ENCODE results near the gene BPGM.

Gene BPGM

DNA sequence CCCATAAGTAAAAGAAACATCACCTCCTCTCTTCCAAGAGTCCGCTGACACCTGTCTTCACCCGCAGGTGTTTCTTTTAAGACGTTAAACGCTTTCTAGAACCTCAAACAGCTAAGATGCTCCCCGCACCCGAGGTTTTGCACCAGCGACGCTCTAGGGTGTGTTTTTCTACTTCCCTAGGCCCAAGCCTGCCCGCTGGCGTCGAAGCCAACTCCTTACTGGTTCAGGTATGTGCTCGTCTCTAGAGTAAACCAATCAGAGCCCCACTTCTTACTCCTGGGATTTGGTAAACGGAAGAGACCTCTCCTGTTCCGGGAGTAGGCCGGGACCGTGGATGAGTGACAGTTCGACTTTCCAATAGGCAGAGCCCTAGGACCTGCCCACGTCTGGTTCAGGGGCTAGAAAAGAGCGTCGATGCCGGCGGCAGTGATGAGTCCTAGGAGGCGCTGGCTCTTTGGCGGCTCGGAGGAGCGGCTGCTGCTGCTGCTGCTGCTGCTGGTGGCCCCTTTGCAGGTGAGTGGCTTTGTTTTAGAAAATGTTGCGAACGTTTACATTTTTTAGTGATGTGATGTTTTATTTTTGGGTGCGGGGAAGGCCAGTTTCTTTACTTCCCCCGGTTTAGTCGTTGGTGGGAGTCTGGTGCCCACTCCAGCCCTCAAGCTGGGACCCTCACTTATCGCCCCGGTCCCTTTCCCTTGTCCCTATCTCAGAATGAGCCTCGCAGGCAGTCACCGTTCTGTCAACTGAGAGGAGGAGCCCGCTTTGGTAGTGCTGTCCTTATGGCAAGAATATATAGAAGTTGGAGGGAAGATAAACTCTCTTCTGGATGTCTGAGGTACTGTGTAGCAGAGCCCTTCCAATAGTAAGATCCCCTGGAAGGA, at the start of gene BPGM (continued):
- peak; percentile 83 for TF ChIP-seq ZBTB20 (tag by site-specific recombination; IDR thresholded peaks at IDR 0.05)
- peak; percentile 52; the same call in 1 of the 2 replicates for TF ChIP-seq ZNF391 (tag by site-specific recombination; IDR thresholded peaks at IDR 0.05; ENCODE audit: borderline replicate concordance, low read depth)
- TF ChIP-seq ZNF335 (tag by site-specific recombination; conservative IDR thresholded peaks at IDR 0.05): peak; percentile 71
- TF ChIP-seq, protein P1, sequence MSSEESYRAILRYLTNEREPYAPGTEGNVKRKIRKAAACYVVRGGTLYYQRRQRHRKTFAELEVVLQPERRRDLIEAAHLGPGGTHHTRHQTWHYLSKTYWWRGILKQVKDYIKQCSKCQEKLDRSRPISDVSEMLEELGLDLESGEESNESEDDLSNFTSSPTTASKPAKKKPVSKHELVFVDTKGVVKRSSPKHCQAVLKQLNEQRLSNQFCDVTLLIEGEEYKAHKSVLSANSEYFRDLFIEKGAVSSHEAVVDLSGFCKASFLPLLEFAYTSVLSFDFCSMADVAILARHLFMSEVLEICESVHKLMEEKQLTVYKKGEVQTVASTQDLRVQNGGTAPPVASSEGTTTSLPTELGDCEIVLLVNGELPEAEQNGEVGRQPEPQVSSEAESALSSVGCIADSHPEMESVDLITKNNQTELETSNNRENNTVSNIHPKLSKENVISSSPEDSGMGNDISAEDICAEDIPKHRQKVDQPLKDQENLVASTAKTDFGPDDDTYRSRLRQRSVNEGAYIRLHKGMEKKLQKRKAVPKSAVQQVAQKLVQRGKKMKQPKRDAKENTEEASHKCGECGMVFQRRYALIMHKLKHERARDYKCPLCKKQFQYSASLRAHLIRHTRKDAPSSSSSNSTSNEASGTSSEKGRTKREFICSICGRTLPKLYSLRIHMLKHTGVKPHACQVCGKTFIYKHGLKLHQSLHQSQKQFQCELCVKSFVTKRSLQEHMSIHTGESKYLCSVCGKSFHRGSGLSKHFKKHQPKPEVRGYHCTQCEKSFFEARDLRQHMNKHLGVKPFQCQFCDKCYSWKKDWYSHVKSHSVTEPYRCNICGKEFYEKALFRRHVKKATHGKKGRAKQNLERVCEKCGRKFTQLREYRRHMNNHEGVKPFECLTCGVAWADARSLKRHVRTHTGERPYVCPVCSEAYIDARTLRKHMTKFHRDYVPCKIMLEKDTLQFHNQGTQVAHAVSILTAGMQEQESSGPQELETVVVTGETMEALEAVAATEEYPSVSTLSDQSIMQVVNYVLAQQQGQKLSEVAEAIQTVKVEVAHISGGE (tag by site-specific recombination; conservative IDR thresholded peaks at IDR 0.05; ENCODE audit: low read depth): 0 out of 2 replicates have a peak, but pooled peaks have one; percentile 7
- TF ChIP-seq, protein P2, sequence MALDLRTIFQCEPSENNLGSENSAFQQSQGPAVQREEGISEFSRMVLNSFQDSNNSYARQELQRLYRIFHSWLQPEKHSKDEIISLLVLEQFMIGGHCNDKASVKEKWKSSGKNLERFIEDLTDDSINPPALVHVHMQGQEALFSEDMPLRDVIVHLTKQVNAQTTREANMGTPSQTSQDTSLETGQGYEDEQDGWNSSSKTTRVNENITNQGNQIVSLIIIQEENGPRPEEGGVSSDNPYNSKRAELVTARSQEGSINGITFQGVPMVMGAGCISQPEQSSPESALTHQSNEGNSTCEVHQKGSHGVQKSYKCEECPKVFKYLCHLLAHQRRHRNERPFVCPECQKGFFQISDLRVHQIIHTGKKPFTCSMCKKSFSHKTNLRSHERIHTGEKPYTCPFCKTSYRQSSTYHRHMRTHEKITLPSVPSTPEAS (tag by site-specific recombination; IDR thresholded peaks at IDR 0.05): 0 out of 2 replicates have a peak, but pooled peaks have one; percentile 11
- TF ChIP-seq ZBTB48 (tag by site-specific recombination; IDR thresholded peaks at IDR 0.05): peak; percentile 98
- TF ChIP-seq ZFHX2 (tag by site-specific recombination; conservative IDR thresholded peaks at IDR 0.05): peak; percentile 86
- TF ChIP-seq MEIS1 (CRISPR knock-in tag; IDR thresholded peaks at IDR 0.05; ENCODE audit: borderline replicate concordance): no peak
- TF ChIP-seq, protein P3, sequence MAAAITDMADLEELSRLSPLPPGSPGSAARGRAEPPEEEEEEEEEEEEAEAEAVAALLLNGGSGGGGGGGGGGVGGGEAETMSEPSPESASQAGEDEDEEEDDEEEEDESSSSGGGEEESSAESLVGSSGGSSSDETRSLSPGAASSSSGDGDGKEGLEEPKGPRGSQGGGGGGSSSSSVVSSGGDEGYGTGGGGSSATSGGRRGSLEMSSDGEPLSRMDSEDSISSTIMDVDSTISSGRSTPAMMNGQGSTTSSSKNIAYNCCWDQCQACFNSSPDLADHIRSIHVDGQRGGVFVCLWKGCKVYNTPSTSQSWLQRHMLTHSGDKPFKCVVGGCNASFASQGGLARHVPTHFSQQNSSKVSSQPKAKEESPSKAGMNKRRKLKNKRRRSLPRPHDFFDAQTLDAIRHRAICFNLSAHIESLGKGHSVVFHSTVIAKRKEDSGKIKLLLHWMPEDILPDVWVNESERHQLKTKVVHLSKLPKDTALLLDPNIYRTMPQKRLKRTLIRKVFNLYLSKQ (tag by site-specific recombination; IDR thresholded peaks at IDR 0.05; ENCODE audit: borderline replicate concordance): no peak
- TF ChIP-seq ZNF19 (tag by site-specific recombination; IDR thresholded peaks at IDR 0.05; ENCODE audit: low read depth): no peak
- peak; percentile 22; the same call in 1 of the 2 replicates for TF ChIP-seq KLF10 (tag by site-specific recombination; IDR thresholded peaks at IDR 0.05)
- peak; percentile 49; the same call in 1 of the 2 replicates for TF ChIP-seq EGR2 (tag by site-specific recombination; IDR thresholded peaks at IDR 0.05; ENCODE audit: low read depth)
- no peak for TF ChIP-seq SCRT2 (tag by site-specific recombination; IDR thresholded peaks at IDR 0.05)
- TF ChIP-seq, protein P4, sequence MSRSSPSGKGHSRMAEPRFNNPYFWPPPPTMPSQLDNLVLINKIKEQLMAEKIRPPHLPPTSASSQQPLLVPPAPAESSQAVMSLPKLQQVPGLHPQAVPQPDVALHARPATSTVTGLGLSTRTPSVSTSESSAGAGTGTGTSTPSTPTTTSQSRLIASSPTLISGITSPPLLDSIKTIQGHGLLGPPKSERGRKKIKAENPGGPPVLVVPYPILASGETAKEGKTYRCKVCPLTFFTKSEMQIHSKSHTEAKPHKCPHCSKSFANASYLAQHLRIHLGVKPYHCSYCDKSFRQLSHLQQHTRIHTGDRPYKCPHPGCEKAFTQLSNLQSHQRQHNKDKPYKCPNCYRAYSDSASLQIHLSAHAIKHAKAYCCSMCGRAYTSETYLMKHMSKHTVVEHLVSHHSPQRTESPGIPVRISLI (tag by site-specific recombination; IDR thresholded peaks at IDR 0.05): no peak
- TF ChIP-seq FEZF1 (tag by site-specific recombination; IDR thresholded peaks at IDR 0.05): peak; percentile 83
- TF ChIP-seq ZFP3 (tag by site-specific recombination; IDR thresholded peaks at IDR 0.05; ENCODE audit: low read depth): no peak
- TF ChIP-seq, protein P5, sequence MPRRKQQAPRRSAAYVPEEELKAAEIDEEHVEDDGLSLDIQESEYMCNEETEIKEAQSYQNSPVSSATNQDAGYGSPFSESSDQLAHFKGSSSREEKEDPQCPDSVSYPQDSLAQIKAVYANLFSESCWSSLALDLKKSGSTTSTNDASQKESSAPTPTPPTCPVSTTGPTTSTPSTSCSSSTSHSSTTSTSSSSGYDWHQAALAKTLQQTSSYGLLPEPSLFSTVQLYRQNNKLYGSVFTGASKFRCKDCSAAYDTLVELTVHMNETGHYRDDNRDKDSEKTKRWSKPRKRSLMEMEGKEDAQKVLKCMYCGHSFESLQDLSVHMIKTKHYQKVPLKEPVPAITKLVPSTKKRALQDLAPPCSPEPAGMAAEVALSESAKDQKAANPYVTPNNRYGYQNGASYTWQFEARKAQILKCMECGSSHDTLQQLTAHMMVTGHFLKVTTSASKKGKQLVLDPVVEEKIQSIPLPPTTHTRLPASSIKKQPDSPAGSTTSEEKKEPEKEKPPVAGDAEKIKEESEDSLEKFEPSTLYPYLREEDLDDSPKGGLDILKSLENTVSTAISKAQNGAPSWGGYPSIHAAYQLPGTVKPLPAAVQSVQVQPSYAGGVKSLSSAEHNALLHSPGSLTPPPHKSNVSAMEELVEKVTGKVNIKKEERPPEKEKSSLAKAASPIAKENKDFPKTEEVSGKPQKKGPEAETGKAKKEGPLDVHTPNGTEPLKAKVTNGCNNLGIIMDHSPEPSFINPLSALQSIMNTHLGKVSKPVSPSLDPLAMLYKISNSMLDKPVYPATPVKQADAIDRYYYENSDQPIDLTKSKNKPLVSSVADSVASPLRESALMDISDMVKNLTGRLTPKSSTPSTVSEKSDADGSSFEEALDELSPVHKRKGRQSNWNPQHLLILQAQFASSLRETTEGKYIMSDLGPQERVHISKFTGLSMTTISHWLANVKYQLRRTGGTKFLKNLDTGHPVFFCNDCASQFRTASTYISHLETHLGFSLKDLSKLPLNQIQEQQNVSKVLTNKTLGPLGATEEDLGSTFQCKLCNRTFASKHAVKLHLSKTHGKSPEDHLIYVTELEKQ (tag by site-specific recombination; IDR thresholded peaks at IDR 0.05; ENCODE audit: borderline replicate concordance): no peak
- peak; percentile 46; the same call in 1 of the 2 replicates for TF ChIP-seq ZSCAN30 (tag by site-specific recombination; IDR thresholded peaks at IDR 0.05)
- TF ChIP-seq ZNF140 (tag by site-specific recombination; IDR thresholded peaks at IDR 0.05): no peak
- TF ChIP-seq, protein P6, sequence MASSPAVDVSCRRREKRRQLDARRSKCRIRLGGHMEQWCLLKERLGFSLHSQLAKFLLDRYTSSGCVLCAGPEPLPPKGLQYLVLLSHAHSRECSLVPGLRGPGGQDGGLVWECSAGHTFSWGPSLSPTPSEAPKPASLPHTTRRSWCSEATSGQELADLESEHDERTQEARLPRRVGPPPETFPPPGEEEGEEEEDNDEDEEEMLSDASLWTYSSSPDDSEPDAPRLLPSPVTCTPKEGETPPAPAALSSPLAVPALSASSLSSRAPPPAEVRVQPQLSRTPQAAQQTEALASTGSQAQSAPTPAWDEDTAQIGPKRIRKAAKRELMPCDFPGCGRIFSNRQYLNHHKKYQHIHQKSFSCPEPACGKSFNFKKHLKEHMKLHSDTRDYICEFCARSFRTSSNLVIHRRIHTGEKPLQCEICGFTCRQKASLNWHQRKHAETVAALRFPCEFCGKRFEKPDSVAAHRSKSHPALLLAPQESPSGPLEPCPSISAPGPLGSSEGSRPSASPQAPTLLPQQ (tag by site-specific recombination; IDR thresholded peaks at IDR 0.05): peak; percentile 32; the same call in 1 of the 2 replicates
- TF ChIP-seq, protein P7, sequence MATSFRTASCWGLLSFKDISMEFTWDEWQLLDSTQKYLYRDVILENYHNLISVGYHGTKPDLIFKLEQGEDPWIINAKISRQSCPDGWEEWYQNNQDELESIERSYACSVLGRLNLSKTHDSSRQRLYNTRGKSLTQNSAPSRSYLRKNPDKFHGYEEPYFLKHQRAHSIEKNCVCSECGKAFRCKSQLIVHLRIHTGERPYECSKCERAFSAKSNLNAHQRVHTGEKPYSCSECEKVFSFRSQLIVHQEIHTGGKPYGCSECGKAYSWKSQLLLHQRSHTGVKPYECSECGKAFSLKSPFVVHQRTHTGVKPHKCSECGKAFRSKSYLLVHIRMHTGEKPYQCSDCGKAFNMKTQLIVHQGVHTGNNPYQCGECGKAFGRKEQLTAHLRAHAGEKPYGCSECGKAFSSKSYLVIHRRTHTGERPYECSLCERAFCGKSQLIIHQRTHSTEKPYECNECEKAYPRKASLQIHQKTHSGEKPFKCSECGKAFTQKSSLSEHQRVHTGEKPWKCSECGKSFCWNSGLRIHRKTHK (tag by site-specific recombination; IDR thresholded peaks at IDR 0.05): no peak
- peak; percentile 97 for TF ChIP-seq ZXDB (tag by site-specific recombination; IDR thresholded peaks at IDR 0.05)
- no peak for TF ChIP-seq ZNF596 (tag by site-specific recombination; IDR thresholded peaks at IDR 0.05)

Measured in HEK293 (cell line).